HEK293T (cell line): ENCODE measurements around the gene PPIE.

Experiments
- ARNT ChIP-seq: fragments of 450-650 bp; IDR thresholded peaks from 2 replicates; pipeline ENCODE4 v1.6.1; 2017; ENCODE audit warnings: mild to moderate bottlenecking
- BHLHE40 ChIP-seq: fragments of 450-650 bp; IDR thresholded peaks from 2 replicates; pipeline ENCODE4 v1.6.1; 2016; ENCODE audit warnings: mild to moderate bottlenecking, moderate library complexity, borderline replicate concordance
- ELF4 ChIP-seq: fragments of 450-650 bp; IDR thresholded peaks from 2 replicates; pipeline ENCODE4 v1.6.1; 2017; ENCODE audit warnings: antibody characterized with exemption
- FOXM1 ChIP-seq: fragments of 450-650 bp; IDR thresholded peaks from 2 replicates; pipeline ENCODE4 v1.6.1; 2017; ENCODE audit warnings: mild to moderate bottlenecking, borderline replicate concordance
- HDGF ChIP-seq: fragments of 450-650 bp; IDR thresholded peaks from 2 replicates; pipeline ENCODE4 v1.6.1; 2017; ENCODE audit warnings: antibody characterized with exemption, borderline replicate concordance
- L3MBTL2 ChIP-seq: fragments of 450-650 bp; conservative IDR thresholded peaks from 2 replicates; pipeline ENCODE4 v1.6.1; 2016; ENCODE audit warnings: mild to moderate bottlenecking
- LEF1 ChIP-seq: fragments of 450-650 bp; IDR thresholded peaks from 2 replicates; pipeline ENCODE4 v1.6.1; 2017; ENCODE audit warnings: mild to moderate bottlenecking, borderline replicate concordance
- NFRKB ChIP-seq: fragments of 450-650 bp; IDR thresholded peaks from 2 replicates; pipeline ENCODE4 v1.6.1; 2016; ENCODE audit warnings: mild to moderate bottlenecking, moderate library complexity
- SP1 ChIP-seq: fragments of 450-650 bp; IDR thresholded peaks from 2 replicates; pipeline ENCODE4 v1.6.1; 2017
- SUZ12 ChIP-seq: fragments of 450-650 bp; IDR thresholded peaks from 2 replicates; pipeline ENCODE4 v1.6.1; 2016; ENCODE audit warnings: mild to moderate bottlenecking

DNA sequence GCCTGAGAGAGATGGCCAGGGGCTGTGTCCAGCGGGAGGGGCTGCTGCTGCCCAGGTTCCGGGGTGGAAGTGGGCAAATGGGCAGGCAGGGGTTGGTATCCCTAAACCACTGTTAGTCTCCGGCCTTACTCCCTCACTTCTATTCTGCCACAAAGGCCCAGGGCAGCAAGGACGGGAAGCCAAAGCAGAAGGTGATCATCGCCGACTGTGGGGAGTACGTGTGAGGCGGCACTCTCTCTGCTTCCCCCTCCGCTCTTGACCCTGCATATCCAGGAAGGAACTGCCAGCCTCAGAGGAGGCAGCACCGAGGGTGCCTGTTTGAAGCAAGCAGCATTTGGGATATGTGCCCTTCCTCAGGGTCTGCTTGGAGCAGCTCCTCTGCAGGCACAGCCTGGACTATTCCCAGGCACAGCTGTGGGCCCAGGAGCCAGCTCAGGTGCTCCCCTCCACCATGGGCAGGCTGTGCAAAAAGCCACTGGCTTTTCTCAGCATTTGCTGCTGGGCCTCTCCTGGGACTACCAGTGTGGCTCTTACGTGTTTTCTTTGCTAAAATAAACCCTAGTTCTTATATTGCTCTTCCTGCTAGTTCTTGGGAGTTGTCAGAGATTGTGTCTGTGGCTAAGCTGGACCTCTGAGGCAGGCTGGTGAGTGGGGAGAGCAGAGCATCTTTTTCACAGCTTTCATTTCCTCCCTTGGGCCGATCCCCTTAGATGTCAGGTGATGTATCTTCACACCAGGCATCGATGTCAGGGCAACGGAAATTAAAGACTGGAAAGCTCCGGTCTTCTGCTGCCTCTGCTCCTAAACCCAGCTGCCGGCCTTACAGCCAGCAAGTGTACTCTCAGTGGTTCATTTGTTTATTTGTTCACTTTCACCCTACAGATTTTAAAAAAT, 14.7 kb downstream of the PPIE start:
- TF ChIP-seq L3MBTL2 (no peak), HDGF (no peak), BHLHE40 (no peak), SUZ12 (no peak), SP1 (no peak), ARNT (no peak), FOXM1 (no peak), LEF1 (no peak), ELF4 (no peak), NFRKB (no peak)
